GM19025 (cell line): ENCODE measurements around the gene CBX3.
"Not testable (repeated sequence)": the region's sequence is repeated elsewhere in the genome, so short reads cannot be mapped to it uniquely, and the experiment has no call there.

Experiments used
- ATAC-seq: cut with Tn5 transposase; IDR thresholded peaks from one replicate; pipeline ENCODE4 v1.9.1; 2021; ENCODE audit warnings: mild to moderate bottlenecking, low read depth, moderate library complexity; ENCODE audit not compliant: unreplicated experiment

CBX3 gene

DNA sequence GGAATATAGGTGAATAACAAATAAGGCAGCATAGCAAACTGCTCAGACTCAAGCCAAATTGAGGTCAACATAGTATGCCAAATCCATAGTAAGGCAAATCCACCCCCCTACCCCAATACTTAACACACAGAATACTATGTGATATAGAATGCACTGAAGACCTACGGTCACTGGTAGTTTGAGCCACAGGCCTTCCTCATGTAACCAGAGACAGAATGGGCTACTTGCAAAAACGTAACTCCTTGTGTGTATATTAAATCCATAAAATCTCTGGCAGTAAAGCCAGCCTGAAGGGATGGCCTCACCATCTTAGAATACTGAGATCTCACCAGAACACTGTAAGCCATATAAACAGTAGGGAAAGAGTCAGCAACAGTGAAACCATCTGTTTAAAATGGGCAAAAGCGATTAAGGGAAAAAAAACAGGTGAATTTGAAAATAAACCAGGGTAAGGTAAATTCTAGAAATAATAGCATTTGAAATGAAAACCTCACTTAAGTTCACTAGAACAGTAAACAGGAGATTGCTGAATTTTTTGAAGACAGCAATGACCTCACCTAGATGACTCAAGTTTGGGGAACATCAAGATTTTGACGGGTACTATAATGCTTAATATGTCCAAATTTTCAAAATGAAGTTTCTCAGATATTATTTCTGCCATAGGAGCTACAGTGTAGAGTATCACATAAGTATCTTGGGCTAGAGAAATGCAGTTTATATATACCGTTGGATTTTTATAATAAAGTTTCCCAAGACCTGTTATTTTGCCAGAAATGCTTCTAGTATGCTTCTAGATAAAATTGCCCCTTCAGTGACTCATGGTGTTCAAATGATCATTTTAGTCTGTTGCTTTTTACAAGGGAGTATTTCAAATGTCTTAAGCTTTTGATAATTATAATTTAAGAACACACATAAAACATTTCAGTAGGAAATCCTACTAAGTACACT is 14.9 kb upstream of the CBX3 start:
- ATAC-seq, result no peak

DNA sequence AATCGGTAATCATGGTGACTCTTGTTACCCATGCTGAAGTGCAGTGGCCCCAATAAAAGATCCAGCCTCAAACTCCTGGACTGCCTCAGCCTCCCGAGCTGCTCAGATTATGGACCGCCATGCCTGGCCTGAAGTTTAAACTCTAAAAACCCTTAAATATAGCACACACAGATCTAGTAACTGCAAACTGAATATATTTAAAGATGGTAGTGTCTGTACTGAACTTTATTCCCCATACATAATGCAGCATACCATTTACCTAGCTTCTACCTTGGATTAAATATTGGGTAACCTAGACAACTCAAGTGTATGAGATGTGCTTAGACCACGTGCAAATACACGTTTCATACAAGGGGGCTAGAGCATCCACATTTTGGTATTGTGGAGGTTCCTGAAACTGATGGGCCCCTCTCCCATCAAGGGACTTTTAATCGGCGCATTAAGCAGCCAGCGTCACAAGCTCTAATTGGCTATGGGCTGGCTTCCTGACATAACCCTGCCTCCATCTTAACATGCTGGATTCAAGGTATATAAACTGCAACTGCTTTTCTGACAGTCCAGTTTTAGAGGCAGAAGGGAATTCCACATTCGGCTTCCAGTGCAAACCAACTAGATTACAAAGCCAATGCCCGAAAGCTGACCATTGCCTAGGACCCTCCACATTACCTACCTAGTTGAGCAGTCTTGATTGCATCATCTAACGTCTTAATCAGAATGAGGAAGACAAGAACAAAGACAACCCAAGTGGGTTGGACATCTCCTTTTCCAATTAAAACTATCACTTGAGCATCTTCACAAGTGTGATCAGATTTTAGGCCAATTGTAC is 14.0 kb upstream of the CBX3 start:
- no peak for ATAC-seq

DNA sequence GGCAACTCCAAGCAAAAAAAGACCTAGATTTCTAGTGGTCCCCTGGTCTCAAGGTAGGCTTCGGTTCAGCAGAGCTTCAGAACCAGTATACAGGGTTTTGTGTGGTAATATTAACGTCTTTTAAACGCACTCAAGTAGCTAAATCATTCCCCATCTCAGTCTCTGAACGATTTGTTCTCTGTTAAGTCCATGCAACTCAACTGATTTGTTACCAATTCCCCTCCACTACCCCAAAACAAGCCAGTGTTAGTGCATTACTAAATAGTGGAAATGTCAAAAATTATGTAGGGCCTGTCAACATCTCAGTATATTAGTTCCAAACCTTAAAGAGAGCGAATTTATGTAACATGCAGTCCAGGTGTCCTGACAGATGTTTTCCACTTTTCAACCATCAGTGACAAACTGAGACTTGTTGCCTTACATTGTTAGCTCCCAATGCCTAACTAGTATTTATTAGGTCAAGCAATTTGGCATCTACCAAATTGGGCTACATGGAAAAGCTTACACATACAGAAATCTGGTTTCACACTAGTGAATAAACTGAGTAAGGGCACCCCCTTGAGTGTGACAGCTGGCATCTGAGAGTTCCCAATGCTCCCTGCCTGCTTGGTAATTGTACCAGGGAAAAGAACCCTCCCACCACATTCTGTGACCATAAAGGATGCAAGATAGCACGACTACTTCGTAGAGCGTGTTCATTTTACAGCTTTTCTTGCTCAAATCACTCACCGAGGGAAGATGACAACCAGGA is 13.2 kb upstream of the CBX3 start:
- no peak for ATAC-seq

DNA sequence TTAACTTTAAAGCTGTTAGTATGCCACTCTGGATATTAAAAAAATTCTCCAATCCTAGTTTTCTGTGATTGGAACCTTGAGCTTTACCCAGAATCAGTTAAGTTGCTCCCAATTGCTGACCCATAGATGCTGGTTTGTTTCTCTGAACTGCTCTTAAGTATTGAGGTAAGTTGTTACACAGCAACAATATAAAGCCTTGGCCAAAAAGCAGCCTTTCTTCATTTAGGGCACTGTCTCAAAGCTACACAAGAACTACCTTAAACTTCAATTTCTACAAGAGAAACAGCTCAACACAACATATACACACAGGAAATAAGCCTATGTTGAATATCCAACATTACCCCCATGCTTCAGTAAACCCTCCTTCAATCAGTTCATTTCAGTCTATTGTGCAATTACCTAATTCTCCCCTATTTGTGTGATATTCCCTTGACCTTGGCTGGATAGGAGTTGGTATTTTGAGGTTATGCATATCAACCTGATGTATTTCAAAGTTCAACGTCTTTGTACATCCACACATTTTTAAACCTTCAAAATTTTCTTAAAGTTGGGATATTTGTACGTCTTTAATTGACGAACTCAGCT is 12.5 kb upstream of the CBX3 start:
- ATAC-seq, result no peak

DNA sequence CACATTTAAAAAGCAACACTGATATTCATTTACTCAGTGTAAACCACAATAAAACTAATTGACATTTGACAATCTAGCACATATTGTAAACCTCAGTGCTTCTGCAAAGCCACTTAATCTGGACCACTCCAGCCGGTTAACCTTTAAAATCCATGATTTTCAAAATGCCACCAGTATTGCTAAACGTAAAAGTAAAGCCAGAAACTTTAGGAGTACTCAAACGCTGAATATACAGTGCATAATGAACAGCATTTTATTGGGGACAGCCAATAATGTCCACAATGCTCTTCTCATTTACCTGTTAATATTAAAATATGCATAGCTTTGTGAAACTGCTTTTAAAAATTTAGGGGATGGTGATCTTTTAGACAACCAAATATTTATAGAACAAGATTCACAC is 11.8 kb upstream of the CBX3 start:
- ATAC-seq, result no peak

DNA sequence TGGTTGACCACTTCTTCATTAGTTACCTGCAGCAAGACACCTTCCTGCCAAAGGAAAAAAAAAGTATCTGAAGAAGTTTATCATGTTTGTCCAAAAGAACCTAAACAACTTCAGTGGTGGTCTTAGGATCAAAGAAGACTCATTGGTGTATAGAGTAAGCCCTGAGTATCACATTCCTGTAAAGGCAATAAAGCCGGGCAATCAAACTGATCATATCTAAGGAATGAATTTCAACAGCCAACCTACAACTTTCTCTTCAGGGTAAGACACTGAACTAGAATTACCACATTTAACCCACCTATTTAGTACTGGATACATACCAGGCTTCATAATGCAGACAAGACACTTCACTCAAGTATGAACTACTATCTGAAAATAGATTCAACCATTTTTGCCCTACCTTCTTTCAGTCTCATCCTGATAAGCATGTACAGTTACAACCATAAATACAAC is 11.1 kb upstream of the CBX3 start:
- no peak for ATAC-seq

DNA sequence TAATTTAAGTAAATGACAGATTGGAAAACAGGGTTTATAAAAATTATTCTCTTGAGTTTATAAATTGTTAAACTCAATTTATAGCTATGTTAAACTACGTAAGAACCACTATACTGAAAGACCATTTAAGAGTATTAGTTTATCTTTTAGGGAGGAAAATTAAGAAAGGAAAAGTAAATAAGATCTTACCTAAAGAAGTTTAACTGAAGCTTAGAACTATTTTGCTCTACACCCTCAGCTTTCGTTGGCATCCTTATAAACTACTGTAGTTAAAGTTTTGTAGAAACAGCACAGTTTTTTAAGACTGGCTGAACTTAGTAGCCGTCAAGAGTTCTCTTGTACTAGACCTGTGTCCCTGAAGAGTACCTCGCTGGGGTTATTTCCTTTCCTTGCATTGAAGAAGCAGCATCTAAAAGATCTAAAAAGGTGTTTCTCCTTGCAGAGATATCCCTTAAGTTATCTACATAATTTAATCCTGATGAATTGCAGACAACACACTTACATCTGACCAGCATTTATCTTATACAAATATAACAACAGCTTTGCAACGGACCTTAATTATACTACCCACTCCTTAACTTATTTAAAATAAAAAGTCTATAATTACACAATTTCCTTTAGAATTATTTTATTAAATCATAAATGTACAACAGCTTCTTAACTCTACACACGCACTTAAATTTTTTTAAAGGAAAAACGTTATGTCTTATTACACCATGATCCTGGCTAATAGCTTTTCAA is 10.1 kb upstream of the CBX3 start:
- no peak for ATAC-seq

DNA sequence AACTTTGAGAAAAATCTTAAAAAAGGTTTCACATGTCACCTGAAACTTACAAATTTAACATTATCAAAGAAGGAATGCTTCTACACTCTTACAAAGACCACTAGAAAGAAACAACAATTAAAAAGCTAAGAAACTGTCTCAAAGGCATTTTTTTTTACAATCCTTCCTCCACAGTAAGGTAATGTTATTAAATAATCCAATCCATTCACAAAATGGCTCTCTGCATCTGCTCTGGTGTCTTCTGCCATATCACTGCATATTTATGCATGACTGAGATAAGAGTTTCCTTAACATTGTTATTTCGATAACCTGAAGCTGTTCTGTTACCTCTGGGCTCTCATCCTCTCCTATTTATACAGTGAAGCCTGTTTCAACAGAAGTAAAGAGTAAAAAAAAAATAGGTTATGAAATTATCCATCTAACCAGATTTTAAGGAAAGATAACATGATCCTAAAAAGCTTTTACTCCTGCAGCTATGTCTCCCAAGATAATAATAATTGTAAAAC is 9.5 kb upstream of the CBX3 start:
- no peak for ATAC-seq

DNA sequence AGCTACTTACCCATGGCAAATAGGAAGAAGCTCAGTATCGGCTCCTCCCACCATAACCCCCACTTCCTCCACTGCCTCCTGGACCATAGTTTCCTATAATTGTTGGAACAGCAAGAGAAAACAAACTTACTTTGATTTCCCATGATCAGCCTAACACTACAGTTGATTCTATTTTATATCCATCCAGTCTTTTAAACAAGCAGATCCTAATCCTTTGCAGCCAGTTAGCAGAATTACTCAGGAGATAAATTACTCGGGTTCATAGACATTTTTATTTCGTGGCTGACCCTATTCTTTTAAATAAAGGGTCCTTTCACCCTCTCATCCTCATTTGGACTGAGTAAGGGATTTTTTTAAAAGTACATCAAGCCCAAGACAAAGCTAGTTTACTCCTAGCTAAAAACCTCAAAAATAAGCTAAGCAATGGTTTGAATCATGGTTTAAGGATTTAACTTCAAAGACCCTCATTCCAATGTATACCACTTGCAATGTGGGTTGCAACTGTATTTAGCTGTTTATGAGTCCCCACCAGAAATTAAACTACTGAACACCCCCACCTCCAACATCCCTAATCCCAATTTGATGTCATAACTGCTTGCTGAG is 9.0 kb upstream of the CBX3 start:
- no peak for ATAC-seq

DNA sequence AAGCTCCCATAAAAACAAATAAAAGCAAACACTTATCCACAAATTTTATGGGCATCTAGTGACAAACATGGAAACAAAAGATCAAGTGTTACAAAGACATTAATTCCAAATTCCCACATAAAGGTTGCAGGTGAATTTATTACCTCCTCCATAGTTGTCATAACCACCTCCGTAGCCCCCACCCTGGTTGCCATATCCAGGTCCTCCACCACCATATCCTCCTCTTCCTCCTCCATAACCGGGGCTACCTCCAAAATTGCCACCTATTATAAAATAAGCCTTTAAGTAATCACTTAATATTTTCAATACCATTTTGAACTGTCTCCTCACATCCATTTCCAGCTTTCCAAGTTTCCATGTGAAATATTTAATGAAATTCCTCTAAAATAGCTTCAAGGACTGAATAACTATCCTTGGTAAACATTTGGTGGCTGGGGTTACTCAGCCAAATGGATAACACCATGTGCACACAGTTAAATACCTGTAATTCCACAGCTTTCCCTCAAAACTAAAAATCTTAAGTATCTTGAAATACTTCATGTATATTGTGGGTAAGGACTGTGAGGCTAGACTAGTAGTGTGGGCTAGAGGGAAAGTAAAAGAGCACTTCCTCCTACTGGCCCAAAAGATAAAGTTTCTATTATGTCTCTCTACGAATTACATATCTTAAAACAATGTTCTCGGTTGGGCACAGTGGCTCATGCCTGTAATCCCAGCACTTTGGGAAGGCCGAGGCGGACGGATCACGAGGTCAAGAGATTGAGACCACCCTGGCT is 7.9 kb upstream of the CBX3 start:
- ATAC-seq, result no peak

DNA sequence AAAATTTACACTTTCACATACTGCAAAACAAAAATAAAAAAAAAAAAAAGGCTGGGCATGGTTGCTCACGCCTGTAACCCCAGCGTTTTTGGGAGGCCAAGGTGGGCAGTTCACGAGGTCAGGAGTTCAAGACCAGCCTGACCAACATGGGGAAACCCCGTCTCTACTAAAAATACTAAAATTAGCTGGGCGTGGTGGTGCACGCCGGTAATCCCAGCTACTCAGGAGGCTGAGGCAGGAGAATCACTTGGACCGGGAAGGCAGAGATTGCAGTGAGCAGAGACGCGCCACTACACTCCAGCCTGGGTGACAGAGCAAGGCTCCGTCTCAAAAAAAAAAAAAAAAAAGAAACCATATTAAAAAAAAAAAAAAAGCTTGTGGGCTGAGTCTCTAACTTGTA is 6.8 kb upstream of the CBX3 start:
- ATAC-seq, result not testable (repeated sequence)

DNA sequence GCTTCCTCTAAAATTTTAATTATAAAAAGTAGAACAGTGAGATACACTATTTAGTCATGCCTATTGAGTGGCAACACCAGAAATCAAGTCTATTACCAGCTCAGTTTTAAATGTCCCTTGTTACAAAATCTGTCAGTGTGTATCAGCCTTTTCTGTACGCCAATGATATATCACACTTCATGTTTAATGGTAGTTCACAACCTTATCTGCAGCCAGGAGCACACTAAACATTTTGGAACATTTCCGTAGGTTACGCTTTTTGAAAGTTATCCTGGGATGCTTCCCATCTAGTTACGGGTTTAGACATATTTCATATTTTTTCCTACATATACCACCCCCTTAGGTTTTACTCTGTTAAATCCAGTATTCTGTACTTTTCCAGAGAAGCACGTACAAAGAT is 6.4 kb upstream of the CBX3 start:
- ATAC-seq, result no peak

DNA sequence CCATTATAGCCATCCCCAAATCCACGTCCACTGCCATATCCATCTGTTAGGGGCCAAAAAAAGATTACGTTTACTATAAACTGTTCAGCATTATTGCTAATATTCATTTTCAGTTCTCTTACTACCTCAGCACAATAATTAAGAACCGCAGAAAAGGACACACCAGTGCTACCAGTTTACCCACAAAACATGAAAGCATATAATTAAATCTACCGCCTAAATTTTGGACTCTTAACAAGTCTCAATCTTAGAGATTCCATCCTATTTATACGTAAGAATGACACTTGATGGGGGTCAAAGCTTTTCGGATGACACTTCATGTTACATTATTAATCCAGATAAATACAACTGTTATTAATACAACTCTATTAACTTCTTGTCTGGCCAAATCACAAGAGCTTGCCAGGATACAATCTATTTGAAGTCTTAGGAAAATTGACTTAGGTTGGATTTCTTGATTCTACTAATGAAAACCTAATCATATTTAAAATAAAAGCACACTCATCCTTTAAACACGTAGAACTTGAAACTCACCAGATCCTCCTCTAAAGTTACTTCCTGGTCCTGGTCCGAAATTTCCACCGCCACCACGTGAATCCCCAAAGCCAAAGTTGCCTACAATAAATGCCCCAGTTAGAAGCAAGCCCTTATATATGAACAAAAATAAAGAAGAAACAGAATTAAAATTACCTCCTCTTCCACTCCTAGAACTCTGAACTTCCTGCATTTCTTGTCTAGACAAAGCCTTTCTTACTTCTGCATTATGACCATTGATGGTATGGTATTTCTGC is 5.5 kb upstream of the CBX3 start:
- ATAC-seq, result no peak

DNA sequence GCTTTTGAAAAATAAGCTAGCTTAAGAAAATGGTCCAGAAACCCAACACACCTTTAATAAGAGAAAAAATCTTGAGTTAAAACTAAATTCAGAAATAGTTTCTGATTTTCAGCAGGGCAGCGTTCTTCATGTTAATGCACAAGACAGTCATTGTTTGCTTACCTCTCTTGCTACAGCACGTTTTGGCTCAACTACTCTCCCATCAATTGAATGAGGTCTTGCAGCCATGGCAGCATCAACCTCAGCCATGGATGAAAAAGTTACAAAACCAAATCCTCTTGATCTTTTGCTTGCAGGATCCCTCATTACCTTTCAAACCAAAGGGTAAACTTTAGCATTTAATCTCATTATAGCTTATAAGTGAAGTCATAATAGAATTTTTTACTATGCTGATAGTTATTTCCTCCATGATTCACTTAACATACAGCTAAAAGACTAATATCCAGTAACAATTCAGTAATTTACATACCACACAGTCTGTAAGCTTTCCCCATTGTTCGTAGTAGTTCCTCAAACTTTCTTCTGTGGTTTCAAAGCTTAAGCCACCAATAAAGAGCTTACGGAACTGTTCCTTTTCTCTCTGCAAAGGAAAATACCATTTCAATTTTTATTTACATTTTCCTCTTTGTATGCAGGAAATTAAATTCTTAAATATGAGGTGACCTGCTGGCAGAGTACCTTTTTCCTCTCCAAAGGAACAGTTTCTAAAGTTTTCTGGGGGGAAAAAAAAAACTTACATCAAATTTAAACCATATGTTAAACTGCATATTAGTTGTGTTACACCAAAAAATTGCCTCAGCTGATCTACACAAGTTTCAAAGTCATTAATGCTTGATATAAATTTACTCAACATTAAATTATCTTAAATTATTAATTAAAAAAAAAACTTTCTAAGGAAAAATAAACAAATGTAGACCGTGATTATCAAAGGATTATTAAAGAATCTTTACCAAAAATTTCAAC is 4.1 kb upstream of the CBX3 start:
- ATAC-seq, result no peak

DNA sequence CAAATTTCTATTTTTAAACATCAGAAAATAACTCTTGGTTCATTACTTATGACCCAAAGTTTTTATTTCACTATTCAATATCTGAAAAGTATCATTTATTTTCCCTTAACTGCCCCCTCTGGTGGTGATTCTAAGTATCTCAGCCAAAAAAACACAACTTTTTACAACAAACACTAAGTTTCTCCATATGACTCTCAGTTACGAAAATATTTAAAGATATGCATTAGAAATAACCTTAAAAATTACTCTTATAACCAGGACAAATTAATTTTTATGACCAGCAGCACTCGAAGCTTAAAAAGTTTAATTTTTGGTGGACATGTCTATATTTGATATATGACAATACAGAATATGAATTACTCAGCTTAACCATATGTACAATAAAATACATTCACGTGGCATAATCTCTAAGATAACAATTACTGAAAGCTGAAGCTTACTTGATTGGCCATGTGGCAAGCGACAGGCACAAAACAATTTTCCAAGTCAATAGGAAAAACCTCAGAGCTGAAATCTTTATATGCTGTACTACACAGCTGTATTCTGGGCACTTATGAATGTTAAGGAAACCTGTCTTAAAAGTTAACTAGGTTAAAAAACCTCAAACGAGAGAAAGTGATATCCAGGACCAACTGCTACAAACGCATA is 3.3 kb upstream of the CBX3 start:
- no peak for ATAC-seq

DNA sequence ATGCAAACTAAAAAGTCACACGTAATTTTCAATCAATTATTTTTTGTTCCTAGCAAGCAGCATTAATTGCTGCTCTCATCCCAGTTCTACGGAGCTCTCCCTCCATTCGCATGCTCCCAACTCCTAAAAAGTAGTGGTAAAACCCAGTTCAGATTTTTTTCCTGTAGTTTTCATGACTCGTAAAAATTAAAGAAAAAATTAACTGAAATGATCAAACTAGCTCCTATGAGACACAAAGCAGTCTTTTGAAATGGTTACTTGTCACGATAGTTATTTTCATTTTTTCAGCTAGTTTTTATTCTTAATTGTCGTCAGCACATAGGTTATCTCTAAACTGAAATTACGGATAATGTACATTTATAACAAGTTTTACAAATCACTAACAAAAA is 2.8 kb upstream of the CBX3 start:
- ATAC-seq, result no peak
